GM23338 (cell line): Measurements from ENCODE around the gene OTOG. TPM values are rescaled to one million over a fixed set of nuclear protein-coding genes. Genes with fewer than 3 reads are reported as not detected.

Experiments used
- ATAC-seq: fragments of 200-7000 bp; cut with Tn5 transposase; 3 replicates; pipeline ENCODE4 v1.9.1; 2020
- DNase-seq: peaks from one replicate; pipeline ENCODE4 v3.0.0-alpha.2; 2015; ENCODE audit warnings: low spot score
- H2AFZ ChIP-seq: fragments of 200-600 bp; sonication (generic); 2 replicates; pipeline ENCODE4 v1.8.0; 2016; ENCODE audit warnings: antibody characterized with exemption, mild to moderate bottlenecking, moderate library complexity
- H3F3A ChIP-seq: fragments of 200-600 bp; sonication (generic); replicated peaks from 2 replicates; pipeline ENCODE4 v1.8.0; 2017; ENCODE audit warnings: antibody characterized with exemption, mixed run types, low read depth
- H3K27ac ChIP-seq: fragments of 200-600 bp; sonication (generic); 2 replicates; pipeline ENCODE4 v1.6.1; 2016; ENCODE audit warnings: low read depth
- H3K27me3 ChIP-seq: fragments of 200-600 bp; sonication (generic); 2 replicates; pipeline ENCODE4 v1.8.0; 2016; ENCODE audit warnings: mild to moderate bottlenecking, mixed run types, moderate library complexity; ENCODE audit not compliant: insufficient read depth
- H3K36me3 ChIP-seq: fragments of 200-600 bp; sonication (generic); 2 replicates; pipeline ENCODE4 v1.8.0; 2016; ENCODE audit warnings: mild to moderate bottlenecking; ENCODE audit not compliant: insufficient read depth
- H3K4me1 ChIP-seq: fragments of 200-600 bp; sonication (generic); 2 replicates; pipeline ENCODE4 v1.8.0; 2016; ENCODE audit warnings: mild to moderate bottlenecking, moderate library complexity; ENCODE audit not compliant: insufficient read depth
- H3K4me2 ChIP-seq: fragments of 200-600 bp; sonication (generic); 2 replicates; pipeline ENCODE4 v1.7.1; 2017; ENCODE audit warnings: mixed run types
- H3K4me3 ChIP-seq: fragments of 200-600 bp; sonication (generic); 2 replicates; pipeline ENCODE4 v1.6.1; 2016; ENCODE audit warnings: mixed run types
- H3K79me2 ChIP-seq: fragments of 200-600 bp; sonication (generic); replicated peaks from 2 replicates; pipeline ENCODE4 v1.8.0; 2017; ENCODE audit warnings: mild to moderate bottlenecking; ENCODE audit not compliant: insufficient read depth
- H3K9me2 ChIP-seq: fragments of 200-600 bp; sonication (generic); 2 replicates; pipeline ENCODE4 v1.8.0; 2017; ENCODE audit not compliant: insufficient read depth
- H4K20me1 ChIP-seq: fragments of 200-600 bp; sonication (generic); replicated peaks from 2 replicates; pipeline ENCODE4 v1.8.0; 2017; ENCODE audit warnings: mild to moderate bottlenecking; ENCODE audit not compliant: insufficient read depth
- H3K27ac Mint-ChIP-seq: 2 replicates; pipeline ENCODE4 v1.8.0; 2020; ENCODE audit warnings: inconsistent platforms, mild to moderate bottlenecking, moderate library complexity, mixed read lengths
- H3K27me3 Mint-ChIP-seq: 3 replicates; pipeline ENCODE4 v1.8.0; 2022; ENCODE audit warnings: low read depth, mild to moderate bottlenecking, moderate library complexity, mixed read lengths, inconsistent platforms; ENCODE audit not compliant: insufficient read depth, poor library complexity
- H3K36me3 Mint-ChIP-seq: 3 replicates; pipeline ENCODE4 v1.8.0; 2021; ENCODE audit warnings: low read depth, mild to moderate bottlenecking, inconsistent platforms, moderate library complexity, mixed read lengths
- H3K4me1 Mint-ChIP-seq: 3 replicates; pipeline ENCODE4 v1.8.0; 2020; ENCODE audit warnings: mild to moderate bottlenecking, inconsistent platforms, mixed read lengths
- H3K4me3 Mint-ChIP-seq: 3 replicates; pipeline ENCODE4 v1.8.0; 2021; ENCODE audit warnings: moderate library complexity, mild to moderate bottlenecking, inconsistent platforms, mixed read lengths
- H3K9me3 Mint-ChIP-seq: 3 replicates; pipeline ENCODE4 v1.8.0; 2020; ENCODE audit warnings: moderate library complexity, mild to moderate bottlenecking, inconsistent platforms, mixed read lengths
- ETS1 ChIP-seq: IDR thresholded peaks from 2 replicates; pipeline ENCODE4 v1.6.1; 2016; ENCODE audit warnings: antibody characterized with exemption
- EZH2 ChIP-seq: fragments of 200-600 bp; sonication (generic); IDR thresholded peaks from one replicate; pipeline ENCODE4 v1.8.0; 2017; ENCODE audit warnings: antibody characterized with exemption, mild to moderate bottlenecking, low read depth; ENCODE audit not compliant: unreplicated experiment
- JUNB ChIP-seq: IDR thresholded peaks from one replicate; pipeline ENCODE4 v1.6.1; 2016; ENCODE audit warnings: antibody characterized with exemption; ENCODE audit not compliant: unreplicated experiment
- STAT1 ChIP-seq: IDR thresholded peaks from one replicate; pipeline ENCODE4 v1.6.1; 2016; ENCODE audit warnings: antibody characterized with exemption; ENCODE audit not compliant: unreplicated experiment
- polyA plus RNA-seq: library from polyadenylated mRNA; unstranded; fragments of >200 nt; fragmentation: Nextera tagmentation; extraction: Ambion mirVana; gene quantifications from 2 replicates; pipeline ENCODE4 v1.2.1, GENCODE V29; 2016
- total RNA-seq: library from RNA; depleted of rRNA; stranded (reverse); fragments of >200 nt; shearing (Covaris generic); gene quantifications from 2 replicates; pipeline ENCODE4 v1.2.3, GENCODE V29; 2014
- TF ChIP-seq, protein P1 (sequence below): fragments of 250-450 bp; sonication (Bioruptor Pico); IDR thresholded peaks from 2 replicates; pipeline ENCODE4 v1.5.0; 2020; ENCODE audit warnings: mild to moderate bottlenecking, moderate library complexity
- TF ChIP-seq, protein P2 (sequence below), 2 experiments: fragments of 200-600 bp in 1 of 2; sonication (generic) in 1 of 2; conservative IDR thresholded peaks; 2 replicates each; pipeline versions ENCODE4 v1.5.1 to v1.6.1; 2016 to 2017; ENCODE audit warnings: antibody characterized with exemption in 2 of 2, low read depth in 2 of 2, mild to moderate bottlenecking in 2 of 2, moderate library complexity in 1 of 2

OTOG gene
- total and polyA plus RNA-seq, 2 experiments from 2014 or later = 0.40 to 0.52 TPM

DNA sequence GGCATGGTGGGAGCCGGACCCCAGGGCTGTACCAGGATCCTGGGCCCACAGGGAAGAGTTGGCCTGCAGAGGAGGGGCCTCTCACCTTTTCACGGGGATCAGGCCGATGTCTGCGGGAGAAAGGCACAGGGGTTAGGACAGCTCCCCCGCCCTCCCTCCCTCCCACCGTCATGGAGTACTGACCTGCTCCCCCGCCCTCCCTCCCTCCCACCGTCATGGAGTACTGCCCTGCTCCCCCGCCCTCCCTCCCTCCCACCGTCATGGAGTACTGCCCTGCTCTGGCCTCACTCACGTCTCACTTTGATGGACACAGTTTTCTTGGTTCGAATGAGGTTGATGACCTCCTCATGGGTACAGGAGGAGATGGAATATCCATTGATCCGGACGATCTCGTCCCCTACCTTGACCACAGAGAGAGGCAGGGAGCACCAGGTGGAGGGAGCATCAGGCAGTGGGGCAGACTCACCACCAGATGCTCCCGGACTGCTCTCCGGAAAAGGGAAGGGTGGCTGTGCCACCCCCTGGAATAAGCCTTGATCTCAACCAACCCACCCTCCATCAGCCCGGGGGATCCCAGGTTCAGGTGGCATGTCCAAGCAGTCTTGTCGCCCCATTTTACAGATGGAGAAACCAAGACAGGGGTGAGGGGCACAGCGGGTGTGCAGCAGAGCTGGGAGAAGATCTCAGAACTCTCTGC is 20.0 kb upstream of the OTOG start (continued):
- TF ChIP-seq, protein P1, sequence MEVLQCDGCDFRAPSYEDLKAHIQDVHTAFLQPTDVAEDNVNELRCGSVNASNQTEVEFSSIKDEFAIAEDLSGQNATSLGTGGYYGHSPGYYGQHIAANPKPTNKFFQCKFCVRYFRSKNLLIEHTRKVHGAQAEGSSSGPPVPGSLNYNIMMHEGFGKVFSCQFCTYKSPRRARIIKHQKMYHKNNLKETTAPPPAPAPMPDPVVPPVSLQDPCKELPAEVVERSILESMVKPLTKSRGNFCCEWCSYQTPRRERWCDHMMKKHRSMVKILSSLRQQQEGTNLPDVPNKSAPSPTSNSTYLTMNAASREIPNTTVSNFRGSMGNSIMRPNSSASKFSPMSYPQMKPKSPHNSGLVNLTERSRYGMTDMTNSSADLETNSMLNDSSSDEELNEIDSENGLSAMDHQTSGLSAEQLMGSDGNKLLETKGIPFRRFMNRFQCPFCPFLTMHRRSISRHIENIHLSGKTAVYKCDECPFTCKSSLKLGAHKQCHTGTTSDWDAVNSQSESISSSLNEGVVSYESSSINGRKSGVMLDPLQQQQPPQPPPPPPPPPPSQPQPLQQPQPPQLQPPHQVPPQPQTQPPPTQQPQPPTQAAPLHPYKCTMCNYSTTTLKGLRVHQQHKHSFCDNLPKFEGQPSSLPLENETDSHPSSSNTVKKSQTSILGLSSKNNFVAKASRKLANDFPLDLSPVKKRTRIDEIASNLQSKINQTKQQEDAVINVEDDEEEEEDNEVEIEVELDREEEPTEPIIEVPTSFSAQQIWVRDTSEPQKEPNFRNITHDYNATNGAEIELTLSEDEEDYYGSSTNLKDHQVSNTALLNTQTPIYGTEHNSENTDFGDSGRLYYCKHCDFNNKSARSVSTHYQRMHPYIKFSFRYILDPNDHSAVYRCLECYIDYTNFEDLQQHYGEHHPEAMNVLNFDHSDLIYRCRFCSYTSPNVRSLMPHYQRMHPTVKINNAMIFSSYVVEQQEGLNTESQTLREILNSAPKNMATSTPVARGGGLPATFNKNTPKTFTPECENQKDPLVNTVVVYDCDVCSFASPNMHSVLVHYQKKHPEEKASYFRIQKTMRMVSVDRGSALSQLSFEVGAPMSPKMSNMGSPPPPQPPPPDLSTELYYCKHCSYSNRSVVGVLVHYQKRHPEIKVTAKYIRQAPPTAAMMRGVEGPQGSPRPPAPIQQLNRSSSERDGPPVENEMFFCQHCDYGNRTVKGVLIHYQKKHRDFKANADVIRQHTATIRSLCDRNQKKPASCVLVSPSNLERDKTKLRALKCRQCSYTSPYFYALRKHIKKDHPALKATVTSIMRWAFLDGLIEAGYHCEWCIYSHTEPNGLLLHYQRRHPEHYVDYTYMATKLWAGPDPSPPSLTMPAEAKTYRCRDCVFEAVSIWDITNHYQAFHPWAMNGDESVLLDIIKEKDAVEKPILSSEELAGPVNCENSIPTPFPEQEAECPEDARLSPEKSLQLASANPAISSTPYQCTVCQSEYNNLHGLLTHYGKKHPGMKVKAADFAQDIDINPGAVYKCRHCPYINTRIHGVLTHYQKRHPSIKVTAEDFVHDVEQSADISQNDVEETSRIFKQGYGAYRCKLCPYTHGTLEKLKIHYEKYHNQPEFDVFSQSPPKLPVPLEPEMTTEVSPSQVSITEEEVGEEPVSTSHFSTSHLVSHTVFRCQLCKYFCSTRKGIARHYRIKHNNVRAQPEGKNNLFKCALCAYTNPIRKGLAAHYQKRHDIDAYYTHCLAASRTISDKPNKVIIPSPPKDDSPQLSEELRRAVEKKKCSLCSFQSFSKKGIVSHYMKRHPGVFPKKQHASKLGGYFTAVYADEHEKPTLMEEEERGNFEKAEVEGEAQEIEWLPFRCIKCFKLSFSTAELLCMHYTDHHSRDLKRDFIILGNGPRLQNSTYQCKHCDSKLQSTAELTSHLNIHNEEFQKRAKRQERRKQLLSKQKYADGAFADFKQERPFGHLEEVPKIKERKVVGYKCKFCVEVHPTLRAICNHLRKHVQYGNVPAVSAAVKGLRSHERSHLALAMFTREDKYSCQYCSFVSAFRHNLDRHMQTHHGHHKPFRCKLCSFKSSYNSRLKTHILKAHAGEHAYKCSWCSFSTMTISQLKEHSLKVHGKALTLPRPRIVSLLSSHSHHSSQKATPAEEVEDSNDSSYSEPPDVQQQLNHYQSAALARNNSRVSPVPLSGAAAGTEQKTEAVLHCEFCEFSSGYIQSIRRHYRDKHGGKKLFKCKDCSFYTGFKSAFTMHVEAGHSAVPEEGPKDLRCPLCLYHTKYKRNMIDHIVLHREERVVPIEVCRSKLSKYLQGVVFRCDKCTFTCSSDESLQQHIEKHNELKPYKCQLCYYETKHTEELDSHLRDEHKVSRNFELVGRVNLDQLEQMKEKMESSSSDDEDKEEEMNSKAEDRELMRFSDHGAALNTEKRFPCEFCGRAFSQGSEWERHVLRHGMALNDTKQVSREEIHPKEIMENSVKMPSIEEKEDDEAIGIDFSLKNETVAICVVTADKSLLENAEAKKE (CRISPR knock-in tag) = no peak
- TF ChIP-seq EZH2 (no peak), STAT1 (no peak), JUNB (no peak), ETS1 (no peak)

DNA sequence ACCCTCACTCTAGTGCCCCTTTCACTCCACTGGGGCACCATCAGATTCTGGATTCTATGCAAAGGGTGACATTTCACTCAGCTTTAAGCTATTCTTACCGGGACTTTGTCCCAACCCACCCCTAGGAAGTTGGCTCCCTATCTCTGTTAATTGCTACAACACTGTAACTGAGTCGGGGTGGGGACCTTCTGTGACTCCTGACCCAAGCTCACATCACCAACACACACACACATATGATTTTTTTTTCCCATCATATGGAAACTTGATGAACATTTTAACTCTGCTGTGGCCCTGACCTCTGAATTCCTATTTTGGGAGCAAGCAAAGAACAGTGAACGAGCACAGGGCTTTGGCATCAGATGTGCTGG is 19.4 kb upstream of the OTOG start:
- Histone ChIP-seq H4K20me1 (no peaks in the 10 kb centered on the region), H3K4me2 (no peak overlapping the region), H3K27me3 (no peaks in the 10 kb centered on the region), H3K4me3 (no peak overlapping the region), H2AFZ (no peak overlapping the region), H3K4me1 (no peaks in the 10 kb centered on the region; the same call in 1 of the 2 replicates), H3F3A (no peaks in the 10 kb centered on the region), H3K79me2 (no peaks in the 10 kb centered on the region), H3K9me2 (no peaks in the 10 kb centered on the region), H3K27ac (no peak overlapping the region), H3K36me3 (no peaks in the 10 kb centered on the region)
- ATAC-seq (no peak), DNase-seq (no peak)
- TF ChIP-seq EZH2 = no peak
- TF ChIP-seq, protein P2, sequence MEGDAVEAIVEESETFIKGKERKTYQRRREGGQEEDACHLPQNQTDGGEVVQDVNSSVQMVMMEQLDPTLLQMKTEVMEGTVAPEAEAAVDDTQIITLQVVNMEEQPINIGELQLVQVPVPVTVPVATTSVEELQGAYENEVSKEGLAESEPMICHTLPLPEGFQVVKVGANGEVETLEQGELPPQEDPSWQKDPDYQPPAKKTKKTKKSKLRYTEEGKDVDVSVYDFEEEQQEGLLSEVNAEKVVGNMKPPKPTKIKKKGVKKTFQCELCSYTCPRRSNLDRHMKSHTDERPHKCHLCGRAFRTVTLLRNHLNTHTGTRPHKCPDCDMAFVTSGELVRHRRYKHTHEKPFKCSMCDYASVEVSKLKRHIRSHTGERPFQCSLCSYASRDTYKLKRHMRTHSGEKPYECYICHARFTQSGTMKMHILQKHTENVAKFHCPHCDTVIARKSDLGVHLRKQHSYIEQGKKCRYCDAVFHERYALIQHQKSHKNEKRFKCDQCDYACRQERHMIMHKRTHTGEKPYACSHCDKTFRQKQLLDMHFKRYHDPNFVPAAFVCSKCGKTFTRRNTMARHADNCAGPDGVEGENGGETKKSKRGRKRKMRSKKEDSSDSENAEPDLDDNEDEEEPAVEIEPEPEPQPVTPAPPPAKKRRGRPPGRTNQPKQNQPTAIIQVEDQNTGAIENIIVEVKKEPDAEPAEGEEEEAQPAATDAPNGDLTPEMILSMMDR (conservative IDR thresholded peaks at IDR 0.05; ENCODE audit: low read depth in 2 of 2) = no peak
- Mint-ChIP-seq H3K4me1 (peaks cover 3% of the 10 kb centered on the region), H3K27me3 (peaks cover 9% of the 10 kb centered on the region), H3K27ac (no peak overlapping the region), H3K9me3 (no peaks in the 10 kb centered on the region), H3K4me3 (no peak overlapping the region), H3K36me3 (no peaks in the 10 kb centered on the region)
